Epithelial cell of proximal tubule (primary cell): ENCODE measurements around the gene GJE1. TPM values are rescaled to one million over a fixed set of nuclear protein-coding genes. Genes with fewer than 3 reads are reported as not detected.

Experiments used
- DNase-seq: peaks from one replicate; pipeline ENCODE4 v3.0.0-alpha.2; 2011; ENCODE audit warnings: low read depth
- H3K4me3 ChIP-seq: 2 replicates; pipeline ENCODE4 v1.5.1; 2011; ENCODE audit warnings: low read depth, mild to moderate bottlenecking, low read length
- total RNA-seq: library from RNA; depleted of rRNA; stranded (reverse); fragments of >200 nt; gene quantifications from 2 replicates; pipeline ENCODE4 v1.2.3, GENCODE V29; 2015
- TF ChIP-seq, protein P1 (sequence below): conservative IDR thresholded peaks from 2 replicates; pipeline ENCODE4 v1.5.1; 2012; ENCODE audit warnings: low read depth, mild to moderate bottlenecking, low read length

Gene GJE1
- total RNA-seq, 1 donor from 2014 or later, result not detected

DNA sequence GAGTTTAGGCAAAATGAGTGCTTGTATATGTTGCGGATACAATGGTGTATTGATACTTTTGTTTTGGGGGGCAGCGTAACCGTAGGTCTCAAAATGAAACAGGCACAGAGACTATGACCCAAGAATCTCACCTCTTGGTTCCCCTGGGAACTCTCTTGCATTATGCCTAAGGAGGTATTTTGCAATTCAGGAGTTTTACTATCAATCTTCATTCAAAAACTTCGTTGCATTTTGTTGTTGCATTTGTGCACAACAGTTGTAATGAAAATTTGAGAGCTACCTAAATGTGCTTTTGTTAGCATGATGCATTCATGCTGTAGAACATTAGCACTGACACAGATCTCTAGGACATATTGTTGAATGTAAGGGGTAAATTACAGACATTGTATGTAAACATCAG lies 32.5 kb downstream of the GJE1 start:
- TF ChIP-seq, protein P1, sequence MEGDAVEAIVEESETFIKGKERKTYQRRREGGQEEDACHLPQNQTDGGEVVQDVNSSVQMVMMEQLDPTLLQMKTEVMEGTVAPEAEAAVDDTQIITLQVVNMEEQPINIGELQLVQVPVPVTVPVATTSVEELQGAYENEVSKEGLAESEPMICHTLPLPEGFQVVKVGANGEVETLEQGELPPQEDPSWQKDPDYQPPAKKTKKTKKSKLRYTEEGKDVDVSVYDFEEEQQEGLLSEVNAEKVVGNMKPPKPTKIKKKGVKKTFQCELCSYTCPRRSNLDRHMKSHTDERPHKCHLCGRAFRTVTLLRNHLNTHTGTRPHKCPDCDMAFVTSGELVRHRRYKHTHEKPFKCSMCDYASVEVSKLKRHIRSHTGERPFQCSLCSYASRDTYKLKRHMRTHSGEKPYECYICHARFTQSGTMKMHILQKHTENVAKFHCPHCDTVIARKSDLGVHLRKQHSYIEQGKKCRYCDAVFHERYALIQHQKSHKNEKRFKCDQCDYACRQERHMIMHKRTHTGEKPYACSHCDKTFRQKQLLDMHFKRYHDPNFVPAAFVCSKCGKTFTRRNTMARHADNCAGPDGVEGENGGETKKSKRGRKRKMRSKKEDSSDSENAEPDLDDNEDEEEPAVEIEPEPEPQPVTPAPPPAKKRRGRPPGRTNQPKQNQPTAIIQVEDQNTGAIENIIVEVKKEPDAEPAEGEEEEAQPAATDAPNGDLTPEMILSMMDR, result no peak
- no peak overlapping the region for H3K4me3 ChIP-seq
- DNase-seq, result no peak

- no peak overlapping the region for H3K4me3 ChIP-seq
- TF ChIP-seq, protein P1, result no peak
- no peak for DNase-seq
These were observed 34.3 kb downstream of the GJE1 start for GRCh38 chr6:142167071-142167470.

GRCh38 chr6:142167486-142167885 lies 34.8 kb downstream of the GJE1 start:
- no peak overlapping the region for H3K4me3 ChIP-seq
- TF ChIP-seq, protein P1, result no peak

DNA sequence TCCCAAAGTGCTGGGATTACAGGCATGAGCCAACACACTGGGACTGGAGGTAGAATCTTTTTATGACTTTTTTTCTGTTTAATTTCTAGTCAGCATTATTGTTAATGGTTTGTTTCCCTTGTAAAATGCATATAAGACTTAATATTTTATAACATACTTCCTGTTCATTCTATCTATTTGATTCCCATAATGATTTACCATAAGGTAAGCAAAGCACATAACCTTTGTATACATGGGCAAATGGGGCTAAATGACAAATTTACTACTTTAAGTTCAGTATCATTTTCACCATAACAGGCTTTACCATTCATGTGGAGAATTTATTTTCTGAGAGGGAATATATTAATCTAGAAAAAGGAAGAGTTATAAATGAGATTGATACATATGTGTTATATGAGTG lies 38.6 kb downstream of the GJE1 start:
- no peak overlapping the region for H3K4me3 ChIP-seq
- TF ChIP-seq, protein P1, result no peak
- no peak for DNase-seq

More at GRCh38 chr6:142167486-142167885, 34.8 kb downstream of the GJE1 start:
- no peak for DNase-seq

GRCh38 chr6:142172758-142173157 lies 40.0 kb downstream of the GJE1 start:
- TF ChIP-seq, protein P1, result no peak
- no peak overlapping the region for H3K4me3 ChIP-seq
- no peak for DNase-seq

- no peak overlapping the region for H3K4me3 ChIP-seq
- no peak for DNase-seq
- TF ChIP-seq, protein P1, result no peak
These were observed 41.3 kb downstream of the GJE1 start for GRCh38 chr6:142173980-142174379.

GRCh38 chr6:142174703-142175102 lies 42.0 kb downstream of the GJE1 start:
- TF ChIP-seq, protein P1, result no peak
- no peak for DNase-seq
- H3K4me3 ChIP-seq, result no peak overlapping the region
